NCI-H2227 (cell line): ENCODE measurements around the gene VAV2.

Source experiments
- DNase-seq: peaks from one replicate; lab custom pipeline; 2025; ENCODE audit not compliant: unreplicated experiment; lab: John Stamatoyannopoulos, UW

The VAV2 gene

GRCh38 chr9:133881671-133882381, 110.3 kb downstream of the VAV2 start:
- no peak for DNase-seq

- DNase-seq: no peak
These were observed 111.1 kb downstream of the VAV2 start for GRCh38 chr9:133880851-133881661.

GRCh38 chr9:133880136-133880535, 112.0 kb downstream of the VAV2 start:
- no peak for DNase-seq

GRCh38 chr9:133879615-133880014, 112.5 kb downstream of the VAV2 start:
- DNase-seq: no peak

GRCh38 chr9:133878402-133878801, 113.7 kb downstream of the VAV2 start:
- DNase-seq: no peak

- no peak for DNase-seq
These were observed 114.2 kb downstream of the VAV2 start for GRCh38 chr9:133877967-133878366.

GRCh38 chr9:133877327-133877726, 114.8 kb downstream of the VAV2 start:
- no peak for DNase-seq

- DNase-seq: no peak
These were observed 115.3 kb downstream of the VAV2 start for GRCh38 chr9:133876836-133877235.

- no peak for DNase-seq
These were observed 116.0 kb downstream of the VAV2 start for GRCh38 chr9:133876144-133876543.

- DNase-seq: no peak
These were observed 117.0 kb downstream of the VAV2 start for GRCh38 chr9:133875131-133875530.

- no peak for DNase-seq
These were observed 117.5 kb downstream of the VAV2 start for GRCh38 chr9:133874659-133875058.

GRCh38 chr9:133874060-133874657, 118.0 kb downstream of the VAV2 start:
- DNase-seq: no peak

- no peak for DNase-seq
These were observed 118.6 kb downstream of the VAV2 start for GRCh38 chr9:133873461-133873891.

- DNase-seq: no peak
These were observed 119.1 kb downstream of the VAV2 start for GRCh38 chr9:133873009-133873408.

GRCh38 chr9:133870598-133871595, 121.2 kb downstream of the VAV2 start:
- DNase-seq: no peak

GRCh38 chr9:133869674-133870405, 122.3 kb downstream of the VAV2 start:
- no peak for DNase-seq

- no peak for DNase-seq
These were observed 123.9 kb downstream of the VAV2 start for GRCh38 chr9:133868203-133868602.

GRCh38 chr9:133866946-133867345, 125.2 kb downstream of the VAV2 start:
- no peak for DNase-seq

GRCh38 chr9:133864011-133864410, 128.1 kb downstream of the VAV2 start:
- no peak for DNase-seq

GRCh38 chr9:133863257-133863592, 128.9 kb downstream of the VAV2 start:
- no peak for DNase-seq
